AG04449 (cell line): ENCODE data around the gene LPGAT1.

Source experiments
- CTCF ChIA-PET: fragments of 350-600 bp; formaldehyde crosslinking; extraction: SDS; loops from one replicate; lab custom pipeline; 2021; ENCODE audit warnings: antibody characterized with exemption; lab: Yijun Ruan, JAX
- POLR2A ChIA-PET: fragments of 400-600, 350-600 bp; formaldehyde crosslinking; extraction: SDS; loops from one replicate; lab custom pipeline; 2020; ENCODE audit warnings: antibody characterized with exemption, inconsistent platforms; lab: Yijun Ruan, JAX
- DNase-seq: peaks from one replicate; pipeline ENCODE4 v3.0.0-alpha.2; 2010; ENCODE audit warnings: low read depth, low spot score
- H3K4me3 ChIP-seq: 2 replicates; pipeline ENCODE4 v1.5.1; 2011; ENCODE audit warnings: low read depth, mild to moderate bottlenecking, control low read depth, low read length
- CTCF ChIP-seq: IDR thresholded peaks from one replicate; pipeline ENCODE4 v1.5.1; 2011; ENCODE audit warnings: mild to moderate bottlenecking, moderate library complexity, low read length, control low read depth, inconsistent platforms; ENCODE audit not compliant: insufficient read depth; ENCODE audit errors: missing control alignments

LPGAT1 gene

DNA sequence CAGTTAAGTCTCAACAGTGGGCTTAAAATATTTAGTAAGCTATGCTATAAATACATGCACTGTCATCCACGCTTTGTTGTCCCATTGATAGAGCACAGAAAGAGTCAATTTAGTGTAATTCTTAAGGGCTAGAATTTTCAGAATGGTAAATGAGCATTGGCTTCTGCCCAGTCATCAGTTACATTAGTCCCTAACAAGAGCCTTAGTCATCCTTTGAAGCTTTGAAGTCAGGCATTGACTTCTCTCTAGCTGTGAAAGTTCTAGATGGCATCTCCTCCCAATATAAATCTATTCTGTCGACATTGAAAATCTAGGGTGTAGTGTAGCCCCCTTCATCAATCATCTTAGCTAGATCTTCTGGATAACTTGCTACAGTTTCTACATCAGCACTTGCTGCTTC, 12.0 kb upstream of the LPGAT1 start:
- DNase-seq: no peak
- ChIA-PET POLR2A (no interaction called here), CTCF (interaction anchor here (1.1 to 2.0 kb wide), 3 partner anchors 11 to 145 kb away, joined by 3 to 5 read pairs (median 4); no protein-coding TSS in a partner anchor)
- TF ChIP-seq CTCF: no peak
- no peak overlapping the region for H3K4me3 ChIP-seq

DNA sequence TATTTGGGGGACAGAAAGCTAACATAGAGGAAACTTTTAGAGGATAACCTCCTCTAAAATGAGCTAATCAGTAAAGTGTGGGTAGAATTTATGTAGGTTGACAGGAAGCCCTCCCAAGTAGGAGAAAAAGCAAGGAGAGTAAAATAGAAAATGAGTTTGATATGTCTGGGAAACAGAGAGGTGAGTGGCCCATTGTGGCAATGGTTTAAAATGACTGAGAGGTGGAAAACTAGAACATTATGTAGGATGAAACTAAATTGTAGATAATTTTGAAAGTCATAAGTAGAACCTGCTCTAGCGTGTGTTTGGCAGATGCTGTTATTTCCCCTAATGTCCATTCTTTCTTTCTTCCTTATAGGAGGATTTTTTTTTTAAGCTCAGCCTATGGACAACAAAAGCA, 8.5 kb upstream of the LPGAT1 start:
- no peak overlapping the region for H3K4me3 ChIP-seq
- DNase-seq: no peak
- POLR2A ChIA-PET: no interaction called here
- TF ChIP-seq CTCF: no peak
- CTCF ChIA-PET: interaction anchor here (1.1 kb wide), 1 partner anchor 8 kb away, joined by 4 read pairs; no protein-coding TSS in a partner anchor

DNA sequence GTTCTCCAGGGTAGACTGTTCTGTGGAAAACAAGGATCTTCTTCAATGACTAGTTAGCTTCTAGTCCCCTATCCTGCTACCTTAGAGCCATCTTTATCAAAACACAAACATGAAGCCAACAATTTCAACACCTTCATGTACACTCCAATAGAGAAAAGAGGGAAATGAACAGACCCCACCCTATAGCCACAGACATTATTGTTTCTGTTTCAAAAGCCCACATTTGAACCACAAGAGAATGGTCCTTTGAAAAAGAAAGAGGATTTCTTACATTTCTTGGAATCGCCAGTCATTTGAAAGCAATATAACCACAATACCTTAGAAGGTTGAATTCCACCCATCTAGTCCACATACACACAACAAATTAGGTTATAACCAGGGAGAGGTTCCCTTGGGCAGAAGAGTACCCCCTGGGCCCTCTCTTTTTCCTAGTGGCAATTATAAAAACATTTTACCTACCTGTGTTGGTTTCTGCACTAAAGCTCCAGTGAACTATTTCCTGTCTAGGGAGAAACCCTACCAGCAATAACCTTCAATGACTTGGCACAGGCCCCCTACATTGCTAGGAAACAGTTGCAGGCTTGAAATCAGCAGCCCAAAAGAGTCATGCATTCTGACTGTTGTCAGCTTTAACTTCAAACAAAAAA, 2.7 kb upstream of the LPGAT1 start:
- no peak for DNase-seq
- ChIA-PET CTCF (interaction anchor here (1.0 to 1.3 kb wide), 2 partner anchors 18 to 202 kb away, joined by 3 to 5 read pairs; partner anchors contain the start of genes DTL and INTS7), POLR2A (no interaction called here)
- H3K4me3 ChIP-seq: no peak overlapping the region
- no peak for TF ChIP-seq CTCF

- ChIA-PET CTCF (interaction anchor here (1.0 kb wide), 1 partner anchor 19 kb away, joined by 5 read pairs; no protein-coding TSS in a partner anchor), POLR2A (no interaction called here)
- no peak for TF ChIP-seq CTCF
- DNase-seq: no peak
- H3K4me3 ChIP-seq: no peak overlapping the region
Observed at GRCh38 chr1:211832661-211833060, 2.1 kb upstream of the LPGAT1 start.

DNA sequence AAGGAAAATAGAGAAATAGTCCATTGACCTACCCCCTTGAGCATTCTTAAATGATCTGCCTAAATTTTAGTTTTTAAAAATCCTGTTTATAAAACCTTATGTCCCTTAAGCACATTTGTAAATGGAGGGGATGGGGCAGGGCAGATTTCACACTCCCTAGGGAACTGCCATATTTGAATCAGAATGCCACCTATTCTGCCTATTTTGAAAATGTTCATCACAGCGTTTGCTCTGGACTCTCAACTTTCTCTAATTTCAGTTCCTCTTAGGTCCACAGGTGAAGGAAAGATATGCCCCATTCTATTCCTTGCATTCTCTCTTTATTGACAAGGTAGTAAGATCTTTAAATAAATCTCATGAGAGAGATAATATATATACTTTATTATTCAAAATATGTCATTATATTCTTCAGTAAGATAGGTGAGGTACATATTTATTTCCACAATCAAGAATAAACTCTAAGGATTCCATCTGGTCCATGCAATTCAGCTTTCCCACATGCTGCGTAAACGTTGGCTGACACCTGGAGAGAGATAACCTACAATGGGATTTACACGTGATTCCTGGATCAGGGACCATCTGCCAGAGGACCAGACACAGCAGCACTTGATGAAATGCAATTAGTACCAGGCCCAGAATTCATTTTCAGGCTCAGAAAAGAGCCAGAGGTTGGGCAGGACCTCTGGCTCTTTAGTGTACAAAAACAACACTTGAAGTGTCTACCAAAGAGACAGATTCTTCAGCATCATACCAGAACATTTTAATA, 1.2 kb upstream of the LPGAT1 start:
- no peak overlapping the region for H3K4me3 ChIP-seq

More for the DNA sequence above, 1.2 kb upstream of the LPGAT1 start:
- no peak for TF ChIP-seq CTCF
- ChIA-PET POLR2A (no interaction called here), CTCF (interaction anchor here (0.6 to 1.8 kb wide), 10 partner anchors 8 to 151 kb away, joined by 3 to 5 read pairs (median 4); no protein-coding TSS in a partner anchor)
- DNase-seq: no peak
